Measurements from ENCODE around the gene UQCRC1.

The UQCRC1 gene

GRCh38 chr3:48598323-48599076 is 10.9 kb downstream of the UQCRC1 start:
- TF ChIP-seq GATA3 (IDR thresholded peaks at IDR 0.05; ENCODE audit: low read depth, low read length): no peak

- TF ChIP-seq GATA3 (IDR thresholded peaks at IDR 0.05; ENCODE audit: low read depth, low read length): no peak
- TF ChIP-seq GATA2 (IDR thresholded peaks at IDR 0.05; ENCODE audit: low read depth, low read length): no peak
Measured at GRCh38 chr3:48597408-48597800, 12.0 kb downstream of the UQCRC1 start.

- no peak for TF ChIP-seq GATA3 (IDR thresholded peaks at IDR 0.05; ENCODE audit: low read depth, low read length)
- no peak for TF ChIP-seq GATA2 (IDR thresholded peaks at IDR 0.05; ENCODE audit: low read depth, low read length)
Measured at GRCh38 chr3:48596676-48597407, 12.6 kb downstream of the UQCRC1 start.

- TF ChIP-seq GATA3 (IDR thresholded peaks at IDR 0.05; ENCODE audit: low read depth, low read length) (no peak), GATA2 (IDR thresholded peaks at IDR 0.05; ENCODE audit: low read depth, low read length) (no peak)
Measured at GRCh38 chr3:48596157-48596556, 13.3 kb downstream of the UQCRC1 start.

- TF ChIP-seq GATA3 (IDR thresholded peaks at IDR 0.05; ENCODE audit: low read depth, low read length): no peak
- TF ChIP-seq GATA2 (IDR thresholded peaks at IDR 0.05; ENCODE audit: low read depth, low read length): no peak
Measured at GRCh38 chr3:48595526-48596121, 13.8 kb downstream of the UQCRC1 start.

GRCh38 chr3:48595075-48595525 is 14.3 kb downstream of the UQCRC1 start, which contains the start of gene COL7A1:
COL7A1 (minus strand) TSS chr3:48595329; CDS start chr3:48595159, 170 bp downstream.
- TF ChIP-seq GATA2 (IDR thresholded peaks at IDR 0.05; ENCODE audit: low read depth, low read length) (no peak), GATA3 (IDR thresholded peaks at IDR 0.05; ENCODE audit: low read depth, low read length) (no peak)

- TF ChIP-seq GATA2 (IDR thresholded peaks at IDR 0.05; ENCODE audit: low read depth, low read length) (no peak), GATA3 (IDR thresholded peaks at IDR 0.05; ENCODE audit: low read depth, low read length) (no peak)
Measured at GRCh38 chr3:48594417-48595049, 14.9 kb downstream of the UQCRC1 start.

GRCh38 chr3:48593337-48593736 is 16.1 kb downstream of the UQCRC1 start:
- TF ChIP-seq GATA3 (IDR thresholded peaks at IDR 0.05; ENCODE audit: low read depth, low read length): no peak
- no peak for TF ChIP-seq GATA2 (IDR thresholded peaks at IDR 0.05; ENCODE audit: low read depth, low read length)

- no peak for TF ChIP-seq GATA3 (IDR thresholded peaks at IDR 0.05; ENCODE audit: low read depth, low read length)
- no peak for TF ChIP-seq GATA2 (IDR thresholded peaks at IDR 0.05; ENCODE audit: low read depth, low read length)
Measured at GRCh38 chr3:48592519-48593087, 16.8 kb downstream of the UQCRC1 start.

- no peak for TF ChIP-seq GATA2 (IDR thresholded peaks at IDR 0.05; ENCODE audit: low read depth, low read length)
Measured at GRCh38 chr3:48591886-48592518, 17.4 kb downstream of the UQCRC1 start.

GRCh38 chr3:48591436-48591835 is 18.0 kb downstream of the UQCRC1 start:
- no peak for TF ChIP-seq GATA3 (IDR thresholded peaks at IDR 0.05; ENCODE audit: low read depth, low read length)
- no peak for TF ChIP-seq GATA2 (IDR thresholded peaks at IDR 0.05; ENCODE audit: low read depth, low read length)

GRCh38 chr3:48588230-48588629 is 21.2 kb downstream of the UQCRC1 start:
- TF ChIP-seq GATA3 (IDR thresholded peaks at IDR 0.05; ENCODE audit: low read depth, low read length) (no peak), GATA2 (IDR thresholded peaks at IDR 0.05; ENCODE audit: low read depth, low read length) (no peak)

GRCh38 chr3:48587686-48588085 is 21.8 kb downstream of the UQCRC1 start:
- no peak for TF ChIP-seq GATA3 (IDR thresholded peaks at IDR 0.05; ENCODE audit: low read depth, low read length)
- TF ChIP-seq GATA2 (IDR thresholded peaks at IDR 0.05; ENCODE audit: low read depth, low read length): no peak
